Measurements from ENCODE around the gene CLIC2. TPM values are rescaled to one million over a fixed set of nuclear protein-coding genes. Genes with fewer than 3 reads are reported as not detected.

The CLIC2 gene
- total RNA-seq, 1 experiment from 2014 or later: 0.98 TPM

DNA sequence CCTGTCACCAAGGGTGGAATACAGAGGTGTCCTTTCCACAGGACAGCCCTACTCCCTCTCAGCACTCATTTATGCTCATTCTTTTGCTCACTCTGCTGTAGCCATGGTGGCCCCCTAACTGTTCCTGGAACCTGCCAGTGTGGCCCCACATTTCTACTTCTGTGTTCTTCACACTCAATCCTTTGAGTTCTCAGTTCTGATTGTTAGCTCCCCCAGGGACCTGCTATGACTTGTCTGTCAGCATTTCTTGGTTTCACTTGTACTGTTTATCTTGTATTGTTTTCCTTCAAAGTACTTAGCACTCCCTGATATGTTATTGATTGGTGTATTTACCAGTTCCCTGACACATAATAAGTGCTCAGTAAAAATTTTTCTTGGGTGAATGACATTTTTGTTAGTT is 103.3 kb downstream of the CLIC2 start:
- no peak overlapping the region for H3K9ac ChIP-seq (ENCODE audit: extremely low read depth, insufficient read length, low read length)
- peaks cover 54 to 57% of the 10 kb centered on the region in 2 experiments for H3K9me3 Mint-ChIP-seq
- H3K27ac ChIP-seq (ENCODE audit: insufficient read length, low read depth, low read length): no peak overlapping the region
- H3K18ac ChIP-seq (ENCODE audit: insufficient read length, low read depth, low read length): no peak overlapping the region
- H2BK20ac ChIP-seq (ENCODE audit: low read depth, low read length, poor library complexity, severe bottlenecking): no peak overlapping the region
- no peaks in the 10 kb centered on the region; the same call in none of the 2 replicates for H3K27me3 Mint-ChIP-seq (ENCODE audit: low read depth)
- peaks cover 22% of the 10 kb centered on the region for H3K9me3 ChIP-seq (ENCODE audit: control insufficient read depth, low read depth, low read length)
- no peak overlapping the region for H3K4me3 Mint-ChIP-seq
- H3T11ph ChIP-seq (ENCODE audit: low read length): no peak overlapping the region
- H2BK120ac ChIP-seq (ENCODE audit: low read depth, low read length, poor library complexity, severe bottlenecking): no peak overlapping the region
- no peak overlapping the region for H2BK15ac ChIP-seq (ENCODE audit: low read depth, low read length)
- H2AFZ ChIP-seq (ENCODE audit: low read length): no peak overlapping the region
- no peaks in the 10 kb centered on the region for H3K27me3 ChIP-seq (ENCODE audit: insufficient read depth, low read length)
- H3K23ac ChIP-seq (ENCODE audit: insufficient read length, low read depth, low read length): no peak overlapping the region
- H3K79me2 ChIP-seq (ENCODE audit: insufficient read depth, low read length): peaks cover 2% of the 10 kb centered on the region; the same call in 1 of the 2 replicates
- H4K20me1 ChIP-seq (ENCODE audit: control insufficient read depth, insufficient read depth, insufficient read length): no peaks in the 10 kb centered on the region
- H4K8ac ChIP-seq (replicated peaks; ENCODE audit: insufficient read length, low read depth, low read length): no peak overlapping the region
- peaks cover 31 to 58% (median 58%) of the 10 kb centered on the region in 3 experiments for H3K36me3 Mint-ChIP-seq (ENCODE audit: insufficient read depth in 1 of 3, low read depth in 3 of 3)
- no peak for DNase-seq
- H3K23me2 ChIP-seq (ENCODE audit: insufficient read length, low read depth, low read length, poor library complexity, severe bottlenecking): no peaks in the 10 kb centered on the region
- no peak overlapping the region for H3K56ac ChIP-seq (ENCODE audit: insufficient read length, low read depth, low read length)
- H3K79me1 ChIP-seq (ENCODE audit: insufficient read depth, low read depth, low read length, poor library complexity, severe bottlenecking): no peaks in the 10 kb centered on the region
- no peak overlapping the region for H4K91ac ChIP-seq (ENCODE audit: insufficient read length, low read depth, low read length)
- no peak overlapping the region for H3K14ac ChIP-seq (ENCODE audit: insufficient read depth, low read length)
- no peak overlapping the region for H3K4ac ChIP-seq (ENCODE audit: low read depth, low read length)
- no peak overlapping the region for H3K4me2 ChIP-seq (ENCODE audit: insufficient read depth, insufficient read length, low read length)
- H3K27ac Mint-ChIP-seq: no peak overlapping the region
- no peaks in the 10 kb centered on the region for H3K4me1 ChIP-seq (ENCODE audit: insufficient read depth, low read length)
- H2BK5ac ChIP-seq (ENCODE audit: insufficient read length, low read length): no peak overlapping the region
- H3K4me1 Mint-ChIP-seq: no peaks in the 10 kb centered on the region
- H2AK5ac ChIP-seq (ENCODE audit: insufficient read length, low read length): no peak overlapping the region
- H4K5ac ChIP-seq (ENCODE audit: insufficient read length, low read depth, low read length): no peak overlapping the region
- TF ChIP-seq, protein P1, sequence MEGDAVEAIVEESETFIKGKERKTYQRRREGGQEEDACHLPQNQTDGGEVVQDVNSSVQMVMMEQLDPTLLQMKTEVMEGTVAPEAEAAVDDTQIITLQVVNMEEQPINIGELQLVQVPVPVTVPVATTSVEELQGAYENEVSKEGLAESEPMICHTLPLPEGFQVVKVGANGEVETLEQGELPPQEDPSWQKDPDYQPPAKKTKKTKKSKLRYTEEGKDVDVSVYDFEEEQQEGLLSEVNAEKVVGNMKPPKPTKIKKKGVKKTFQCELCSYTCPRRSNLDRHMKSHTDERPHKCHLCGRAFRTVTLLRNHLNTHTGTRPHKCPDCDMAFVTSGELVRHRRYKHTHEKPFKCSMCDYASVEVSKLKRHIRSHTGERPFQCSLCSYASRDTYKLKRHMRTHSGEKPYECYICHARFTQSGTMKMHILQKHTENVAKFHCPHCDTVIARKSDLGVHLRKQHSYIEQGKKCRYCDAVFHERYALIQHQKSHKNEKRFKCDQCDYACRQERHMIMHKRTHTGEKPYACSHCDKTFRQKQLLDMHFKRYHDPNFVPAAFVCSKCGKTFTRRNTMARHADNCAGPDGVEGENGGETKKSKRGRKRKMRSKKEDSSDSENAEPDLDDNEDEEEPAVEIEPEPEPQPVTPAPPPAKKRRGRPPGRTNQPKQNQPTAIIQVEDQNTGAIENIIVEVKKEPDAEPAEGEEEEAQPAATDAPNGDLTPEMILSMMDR (conservative IDR thresholded peaks at IDR 0.05): no peak
- no peak overlapping the region for H2BK12ac ChIP-seq (ENCODE audit: insufficient read length, low read depth, low read length)

Small RNA genes within 50 kb of the gene (microRNA-seq; reads per million reads assigned to microRNA genes)
- not detected for gene MIR1184-2 (ENCODE audit: borderline microRNAs expressed)

Other genes with a start within 250 kb of the CLIC2 start
- 83.5 and 83.9 TPM in 2 replicates for gene VBP1, start 118.2 kb downstream of the CLIC2 start, total RNA-seq (2021)
- 6.8 and 7.2 TPM in 2 replicates for gene RAB39B, start 70.1 kb downstream of the CLIC2 start, total RNA-seq (2021)
- not detected in 2 replicates for gene F8A2, start 47.5 kb upstream of the CLIC2 start, total RNA-seq (2021)
- 5.6 and 6.1 TPM in 2 replicates for gene F8A3, start 124.0 kb upstream of the CLIC2 start, total RNA-seq (2021)

Data from H9 (cell line).